RPMI7951 (cell line): ENCODE measurements around the gene EMX1. TPM values are rescaled to one million over a fixed set of nuclear protein-coding genes. Genes with fewer than 3 reads are reported as not detected.
"Not testable (repeated sequence)": the region's sequence is repeated elsewhere in the genome, so short reads cannot be mapped to it uniquely, and the experiment has no call there.

ENCODE experiments used
- DNase-seq: peaks from one replicate; pipeline ENCODE4 v3.0.0-alpha.2; 2012; ENCODE audit warnings: low read depth
- total RNA-seq: library from RNA; depleted of rRNA; stranded (reverse); fragments of >200 nt; shearing (Covaris generic); gene quantifications from 2 replicates; pipeline ENCODE4 v1.2.3, GENCODE V29; 2014

The EMX1 gene
- total RNA-seq, 1 experiment from 2014 or later: not detected

DNA sequence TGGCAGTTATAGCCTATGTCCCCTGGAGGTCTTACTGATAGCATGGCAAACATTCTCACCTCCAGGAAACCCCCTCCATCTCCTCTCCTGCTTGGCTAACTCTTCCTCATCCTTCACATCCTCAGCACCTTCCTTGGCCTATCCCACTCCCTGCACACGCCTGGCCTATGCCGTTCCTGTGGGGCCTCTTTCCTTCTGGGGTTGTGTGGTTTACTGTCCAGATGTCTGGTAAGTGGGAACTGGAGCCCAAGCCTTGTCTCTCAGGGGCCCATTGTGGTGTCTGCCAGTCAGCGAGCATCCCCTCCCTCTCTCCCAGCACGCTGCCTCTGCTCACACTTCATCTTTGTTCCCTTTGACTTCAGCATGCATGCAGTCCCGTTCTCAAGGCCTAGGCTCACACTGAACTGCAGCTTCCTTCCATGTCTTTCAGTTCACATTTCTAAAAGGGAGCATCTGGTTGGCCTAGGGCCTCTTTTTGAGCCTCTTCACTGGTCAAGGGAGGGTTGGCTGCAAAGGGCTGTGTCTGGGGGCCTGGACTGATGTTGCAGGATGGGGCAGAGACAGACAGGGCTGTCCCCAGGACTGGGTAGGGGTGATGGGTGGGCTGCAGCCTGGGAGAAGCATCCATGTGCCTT is 17.0 kb upstream of the EMX1 start:
- DNase-seq: no peak

DNA sequence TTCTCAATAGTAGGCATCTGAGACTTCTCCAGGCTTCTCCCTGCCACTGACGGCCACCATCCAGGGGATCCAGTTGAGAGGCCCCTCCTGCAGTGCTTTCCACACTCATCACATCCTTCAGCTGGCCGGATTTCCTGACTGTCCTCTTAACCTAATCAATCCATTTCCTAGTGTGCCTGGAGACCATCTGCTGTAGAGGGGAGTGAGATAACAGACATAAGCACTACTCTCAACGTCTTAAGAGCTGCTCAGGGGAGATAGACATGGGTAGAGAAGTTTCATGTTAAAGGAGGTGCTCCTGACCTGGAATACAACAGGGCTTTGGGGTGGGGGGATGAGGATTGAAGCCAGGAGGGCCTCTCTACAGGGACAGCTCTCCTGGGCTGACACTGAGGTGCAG is 15.9 kb upstream of the EMX1 start:
- no peak for DNase-seq

DNA sequence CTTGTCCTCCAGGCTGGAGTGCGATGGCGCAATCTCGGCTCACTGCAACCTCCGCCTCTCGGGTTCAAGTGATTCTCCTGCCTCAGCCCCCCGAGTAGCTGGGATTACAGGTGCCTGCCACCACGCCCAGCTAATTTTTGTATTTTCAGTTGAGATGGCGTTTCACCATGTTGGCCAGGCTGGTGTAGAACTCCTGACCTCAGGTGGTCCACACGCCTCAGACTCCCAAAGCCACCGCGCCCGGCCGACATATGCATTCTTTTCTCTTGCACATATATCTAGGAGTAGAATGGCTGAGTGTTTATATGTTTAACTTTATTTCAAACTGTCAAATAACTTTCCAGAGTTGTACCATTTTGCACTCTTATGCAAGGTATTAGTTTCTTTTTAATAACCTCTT is 9.9 kb upstream of the EMX1 start:
- not testable (repeated sequence) for DNase-seq

DNA sequence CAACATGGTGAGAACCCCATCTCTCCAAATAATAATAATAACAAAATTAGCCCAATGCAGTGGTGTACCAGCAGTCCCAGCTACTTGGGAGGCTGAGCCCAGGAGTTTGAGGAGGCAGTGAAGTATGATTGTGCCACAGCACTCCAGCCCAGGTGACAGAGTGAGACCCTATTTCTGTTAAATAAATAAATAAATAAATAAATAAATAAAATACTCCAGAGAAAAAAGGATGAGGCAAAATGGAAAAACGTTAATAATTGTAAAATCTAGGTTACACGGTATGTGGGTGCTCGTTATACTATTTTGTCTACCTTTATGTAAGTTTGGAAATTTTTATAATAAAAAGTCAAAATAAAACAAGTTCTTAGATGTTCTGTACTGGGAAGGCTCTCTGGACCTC is 8.6 kb upstream of the EMX1 start:
- DNase-seq: no peak

DNA sequence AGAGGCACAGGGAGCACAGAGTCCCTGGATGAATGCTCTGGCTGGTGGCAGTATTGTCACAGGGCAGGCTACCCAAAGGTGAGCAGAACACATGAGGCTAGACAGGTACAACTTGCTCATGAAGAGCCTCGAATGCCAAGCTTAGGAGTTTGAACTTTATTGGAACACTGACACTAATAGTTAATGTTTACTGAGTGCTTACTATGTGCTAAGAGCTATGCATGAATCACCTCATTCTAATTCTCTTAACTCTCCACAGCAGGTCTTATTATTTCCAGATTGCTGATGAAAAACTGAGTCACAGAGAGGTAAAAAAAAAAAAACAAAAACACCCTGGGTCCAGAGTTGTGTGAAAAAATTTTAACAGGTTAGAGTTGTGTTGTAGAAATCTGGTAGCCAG is 6.1 kb upstream of the EMX1 start:
- no peak for DNase-seq

DNA sequence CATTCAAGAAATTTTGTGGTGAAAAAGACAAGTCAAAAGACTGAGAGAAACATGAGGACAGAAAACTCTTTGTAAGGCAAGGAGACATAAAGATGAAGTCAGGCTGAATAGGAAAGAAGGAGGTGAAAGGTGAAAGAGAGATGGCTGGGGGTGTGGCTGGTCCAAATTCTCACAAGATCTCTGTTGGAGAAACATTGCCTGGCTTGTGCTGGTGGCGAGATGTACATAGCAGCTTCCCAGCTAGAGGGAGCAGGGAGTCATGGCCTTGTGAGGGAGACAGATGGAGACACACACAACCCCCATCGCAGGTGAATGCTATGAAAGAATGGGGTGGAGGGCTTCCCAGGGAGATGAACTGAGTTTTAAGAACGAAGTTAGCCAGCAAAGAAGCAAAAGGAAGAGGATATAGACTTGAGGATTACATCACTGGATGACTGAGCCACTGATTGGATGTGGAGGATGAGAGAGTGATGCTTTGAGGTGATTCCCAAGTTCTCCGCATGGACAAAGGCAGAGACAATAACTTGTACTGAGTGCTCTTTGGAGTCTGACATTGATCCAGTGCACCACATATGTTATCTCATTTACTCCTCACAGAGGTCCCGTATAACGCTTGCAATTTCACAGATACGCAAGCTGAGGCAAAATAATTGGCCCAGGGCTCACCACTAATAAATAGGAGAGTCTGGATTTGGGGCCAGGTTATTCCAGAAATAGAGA is 3.7 kb upstream of the EMX1 start:
- no peak for DNase-seq

DNA sequence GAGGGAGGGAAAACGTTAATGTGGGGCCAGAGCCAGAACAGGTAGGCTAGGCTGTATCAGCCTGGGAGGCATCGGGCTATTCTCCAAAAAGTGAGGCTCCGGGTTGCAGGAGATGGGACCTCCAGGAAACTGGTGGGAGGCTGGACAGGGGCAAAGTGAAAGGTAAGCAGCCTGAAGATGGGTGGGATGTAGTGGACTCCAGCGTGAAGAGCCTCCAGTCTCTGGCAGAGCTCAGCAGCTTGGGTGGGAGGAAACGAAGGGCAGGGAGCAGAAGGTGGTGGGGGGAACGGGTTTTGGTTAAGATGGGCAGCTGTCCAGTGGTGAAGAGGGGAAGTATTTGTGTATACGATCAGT is 3.1 kb upstream of the EMX1 start:
- no peak for DNase-seq

DNA sequence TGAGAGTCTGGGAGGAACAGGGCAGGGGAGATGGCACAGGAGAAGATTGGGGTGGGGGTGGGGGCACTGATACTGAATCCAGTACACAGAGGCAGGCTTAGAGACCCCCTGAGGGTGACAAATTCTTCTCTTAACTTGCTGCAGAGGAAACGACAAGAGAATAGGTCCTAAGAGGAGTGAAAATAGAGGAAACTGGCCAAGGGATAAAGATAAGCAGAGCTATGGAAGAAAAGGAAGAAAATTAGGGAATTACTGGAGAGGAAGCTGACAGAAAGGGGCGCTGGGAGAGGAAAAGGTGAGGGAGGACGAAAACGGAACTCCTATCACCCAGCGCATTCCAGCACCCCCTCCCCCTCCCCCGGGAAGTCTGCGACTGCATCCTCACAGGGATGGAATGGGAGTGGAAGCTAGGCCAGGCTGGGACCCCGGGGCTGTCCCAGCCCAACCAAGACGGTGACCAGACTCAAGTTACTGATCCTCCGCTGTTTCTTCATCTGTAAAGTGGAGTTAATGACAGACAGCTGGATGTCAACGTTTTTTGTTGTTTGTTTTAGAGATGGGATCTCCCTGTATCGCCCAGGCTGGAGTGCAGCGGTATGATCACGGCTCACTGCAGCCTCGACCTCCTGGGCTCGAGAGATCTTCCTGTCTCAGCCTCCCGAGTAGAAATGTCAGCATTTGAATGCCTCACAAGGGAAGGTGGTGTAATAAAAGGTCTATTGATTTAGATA is 2.6 kb upstream of the EMX1 start:
- DNase-seq: no peak

DNA sequence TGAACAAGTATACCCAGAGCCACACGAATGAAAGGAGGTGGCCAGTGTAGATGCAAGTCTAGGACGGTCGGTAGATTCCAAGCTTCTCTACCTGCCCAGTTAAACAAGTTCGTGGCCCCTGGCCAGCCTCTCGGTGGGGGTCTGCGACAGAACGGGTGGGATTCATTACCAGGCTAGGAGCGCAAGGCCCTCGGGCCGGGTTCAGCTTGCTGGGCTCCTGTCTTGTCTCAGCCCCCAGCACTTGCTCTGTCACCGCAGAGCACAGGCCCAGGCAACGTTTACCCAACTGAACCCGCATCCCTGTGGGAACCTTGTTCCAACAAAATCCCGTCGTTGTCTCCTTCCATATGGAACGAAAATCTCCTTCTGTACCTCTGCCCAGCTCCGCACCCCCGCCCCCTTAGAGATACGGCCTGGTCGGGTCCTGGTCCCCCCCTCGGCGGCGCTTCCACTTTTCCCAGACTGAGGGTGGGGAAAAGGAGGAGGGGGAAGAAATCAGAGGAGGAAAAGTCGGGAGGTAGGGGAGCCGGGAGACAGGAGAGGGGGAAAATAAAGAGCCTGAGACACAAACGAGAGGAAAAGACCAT is 1.9 kb upstream of the EMX1 start:
- no peak for DNase-seq

DNA sequence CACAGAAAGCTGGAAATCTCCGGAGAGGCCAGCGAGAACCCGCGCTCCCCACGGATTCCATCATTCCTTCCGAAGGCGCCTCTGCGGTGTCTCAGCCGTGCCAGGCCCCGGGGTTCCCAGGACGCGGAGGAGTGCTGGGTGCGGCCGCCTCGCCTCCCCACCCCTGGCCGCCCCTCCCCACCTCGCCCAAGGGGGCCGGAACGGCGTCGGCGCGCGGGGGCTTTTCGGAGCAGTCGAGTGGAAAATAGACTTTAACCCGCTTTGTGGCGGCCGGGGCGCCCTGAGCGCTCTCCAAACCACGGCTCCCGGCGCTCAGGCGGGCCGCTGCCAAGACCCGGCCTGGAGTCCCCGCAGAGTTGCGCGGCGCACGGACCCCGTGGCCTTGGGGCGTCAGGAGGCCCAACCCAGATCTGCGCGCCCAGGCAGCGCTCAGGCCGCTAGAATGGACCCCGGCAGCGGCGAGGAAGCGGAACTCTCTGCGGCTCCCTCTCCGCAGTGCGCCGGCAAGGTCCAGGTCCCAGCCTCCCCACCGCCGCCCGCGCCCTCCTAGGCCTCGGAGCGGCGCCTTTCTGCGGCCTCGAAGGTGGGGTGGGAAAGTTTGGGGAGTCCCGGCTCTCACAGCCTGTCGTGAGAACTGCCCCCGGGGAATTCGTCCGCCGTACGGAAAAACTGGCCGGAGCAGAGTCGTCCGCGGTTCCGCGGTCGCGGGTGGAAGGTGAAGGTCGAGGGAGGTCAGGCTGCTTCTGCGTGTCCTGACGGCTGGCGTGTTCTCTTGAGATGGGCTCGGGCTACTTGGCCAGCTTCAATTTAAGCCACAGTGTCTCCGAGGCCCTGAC is 1.2 kb upstream of the EMX1 start:
- no peak for DNase-seq

DNA sequence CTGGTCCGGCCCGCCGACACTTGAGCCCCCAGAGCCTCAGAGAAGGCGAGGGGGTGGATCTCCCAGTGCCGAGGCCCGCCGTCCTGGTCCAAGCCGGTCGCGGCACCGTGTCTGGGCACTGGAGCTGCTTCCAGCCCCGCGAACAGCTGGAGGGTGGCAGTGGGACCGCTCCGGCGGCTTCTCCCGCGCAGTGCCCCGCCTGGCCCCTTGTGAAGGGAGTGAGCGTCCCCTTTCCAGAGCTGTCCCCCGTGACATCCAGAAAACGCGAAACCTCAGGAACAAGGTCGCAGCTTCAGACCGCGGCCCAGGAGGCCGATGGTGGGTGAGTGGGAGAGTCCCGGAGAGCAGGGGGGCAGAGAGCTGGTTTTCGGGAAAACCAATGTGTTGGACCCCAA is 579 bp upstream of the EMX1 start:
- DNase-seq: no peak

DNA sequence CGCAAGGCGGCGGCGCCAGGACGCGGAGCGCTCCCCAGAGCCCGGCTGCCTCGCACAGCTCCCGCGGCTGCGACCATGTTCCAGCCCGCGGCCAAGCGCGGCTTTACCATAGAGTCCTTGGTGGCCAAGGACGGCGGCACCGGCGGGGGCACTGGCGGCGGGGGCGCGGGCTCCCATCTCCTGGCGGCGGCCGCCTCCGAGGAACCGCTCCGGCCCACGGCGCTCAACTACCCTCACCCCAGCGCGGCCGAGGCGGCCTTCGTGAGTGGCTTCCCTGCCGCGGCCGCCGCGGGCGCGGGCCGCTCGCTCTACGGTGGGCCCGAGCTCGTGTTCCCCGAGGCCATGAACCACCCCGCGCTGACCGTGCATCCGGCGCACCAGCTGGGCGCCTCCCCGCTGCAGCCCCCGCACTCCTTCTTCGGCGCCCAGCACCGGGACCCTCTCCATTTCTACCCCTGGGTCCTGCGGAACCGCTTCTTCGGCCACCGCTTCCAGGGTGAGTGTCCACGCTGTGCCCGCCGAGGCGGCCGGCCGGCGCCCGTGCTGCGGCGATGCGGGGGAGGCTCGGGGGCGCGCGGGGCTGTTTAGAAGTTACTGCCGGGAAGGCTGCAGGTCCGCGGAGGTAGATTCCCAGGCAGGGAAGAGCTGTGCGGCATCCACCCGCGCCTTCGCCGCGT is 696 bp downstream of the EMX1 start:
- DNase-seq: no peak

DNA sequence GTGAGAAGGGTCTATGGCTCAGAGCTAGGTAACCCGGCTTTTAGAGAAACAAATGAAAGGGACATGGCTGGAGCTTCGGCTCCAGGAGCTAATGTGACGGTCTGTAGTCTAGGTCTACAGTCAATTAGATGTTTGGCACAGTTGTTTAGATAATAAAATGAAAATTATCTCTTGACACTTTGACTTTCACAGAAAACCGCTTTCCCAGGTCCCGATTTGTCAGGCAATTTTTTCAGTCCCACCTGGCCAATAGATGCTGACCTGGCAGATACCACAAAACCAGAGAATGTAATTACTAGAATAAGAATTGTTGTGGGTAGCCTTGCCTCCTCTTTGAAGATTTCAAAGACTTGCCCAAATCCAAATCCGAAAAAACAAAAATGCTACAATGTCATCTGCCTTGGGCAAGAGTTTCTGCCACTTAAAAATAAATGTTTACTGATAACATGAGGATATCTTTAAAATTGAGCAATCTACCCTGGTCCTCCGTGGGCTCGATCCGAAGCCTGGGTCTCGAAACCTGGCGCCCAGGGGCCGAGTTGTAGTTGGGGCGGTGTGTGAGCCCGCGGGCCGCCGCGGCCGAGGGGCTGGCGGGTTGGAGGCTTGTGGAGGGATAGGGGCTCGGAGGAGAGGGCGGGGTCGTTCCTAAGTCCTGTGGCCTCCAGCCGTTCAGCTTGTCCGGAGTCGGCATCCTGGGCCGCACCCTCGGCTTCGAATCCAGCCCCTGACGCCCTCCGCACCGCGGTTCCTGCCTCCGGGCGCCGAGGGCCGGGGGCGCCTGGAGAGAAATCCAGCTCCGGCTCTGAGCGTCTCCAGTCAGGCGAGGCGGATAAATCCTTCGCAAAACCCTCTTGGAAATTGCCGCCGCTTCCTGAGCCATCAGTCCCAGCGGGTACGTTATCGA is 2.3 kb downstream of the EMX1 start:
- no peak for DNase-seq

DNA sequence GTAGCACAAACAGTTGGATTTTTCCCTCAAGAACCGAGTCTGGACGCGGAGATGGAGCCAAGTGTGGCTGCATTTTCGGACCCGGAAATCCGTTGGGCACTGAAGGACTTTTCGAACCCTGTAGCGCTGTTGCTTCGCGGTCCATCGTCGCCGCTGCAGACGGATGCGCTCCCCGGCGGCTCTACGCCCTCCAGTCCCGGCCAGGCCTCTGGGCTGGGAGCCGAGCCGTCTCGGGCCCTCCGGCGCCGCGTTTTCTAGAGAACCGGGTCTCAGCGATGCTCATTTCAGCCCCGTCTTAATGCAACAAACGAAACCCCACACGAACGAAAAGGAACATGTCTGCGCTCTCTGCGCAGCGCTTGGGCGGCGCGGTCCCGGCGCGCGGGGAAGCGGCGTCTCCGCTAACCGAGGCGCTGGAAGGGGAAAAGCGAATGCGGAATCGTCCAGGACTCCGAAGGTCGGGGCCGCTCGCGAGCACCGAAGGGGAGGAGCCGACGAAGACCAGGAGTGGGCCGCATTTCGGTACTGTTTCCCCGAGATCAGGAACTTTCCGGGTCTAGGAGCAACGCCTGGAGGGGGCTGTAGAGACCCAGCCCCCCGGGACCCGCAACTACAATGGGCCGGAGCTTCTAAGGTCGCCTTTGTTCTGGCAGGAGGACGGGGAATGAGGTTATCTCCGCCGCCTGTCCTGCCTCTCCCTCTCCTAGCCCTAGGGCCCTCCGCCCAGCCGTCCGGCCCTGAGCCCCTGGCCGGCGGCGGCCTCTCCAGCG is 3.2 kb downstream of the EMX1 start:
- no peak for DNase-seq

DNA sequence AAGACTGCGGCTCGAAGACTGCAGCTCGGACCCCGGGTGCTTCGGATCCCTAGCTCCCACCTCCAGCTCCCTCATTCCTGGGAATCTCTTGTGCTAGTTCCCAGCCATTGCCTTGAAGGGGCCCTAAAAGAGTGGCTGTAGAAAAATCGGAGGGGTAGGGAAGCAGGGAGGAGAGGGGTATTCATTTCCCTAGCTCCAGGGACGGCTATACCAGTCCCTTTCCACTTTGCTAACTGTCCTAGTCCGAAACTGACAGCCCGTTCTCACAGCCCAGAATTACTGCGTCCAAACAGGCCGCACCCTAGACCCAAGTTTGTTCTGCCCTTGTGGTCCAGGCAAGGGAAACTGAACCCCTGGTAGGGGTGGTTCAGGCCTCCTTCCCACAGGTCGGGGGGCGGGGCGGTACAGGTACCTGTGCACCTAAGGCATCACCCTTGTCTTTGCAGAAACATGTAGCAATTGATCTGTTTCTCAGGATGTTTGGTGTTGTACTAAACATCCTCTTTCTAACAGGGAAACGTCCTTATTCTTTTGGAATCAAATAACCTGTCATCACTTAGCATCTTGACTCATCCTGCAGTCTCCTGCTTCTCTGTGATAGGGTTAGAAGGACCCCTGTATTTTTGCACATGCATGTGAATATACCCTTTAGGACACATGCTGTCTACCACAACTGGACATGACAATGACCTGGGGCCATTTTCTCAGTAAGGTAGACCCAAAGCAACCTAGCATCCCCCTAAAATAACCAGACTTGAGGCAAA is 4.0 kb downstream of the EMX1 start:
- DNase-seq: no peak

DNA sequence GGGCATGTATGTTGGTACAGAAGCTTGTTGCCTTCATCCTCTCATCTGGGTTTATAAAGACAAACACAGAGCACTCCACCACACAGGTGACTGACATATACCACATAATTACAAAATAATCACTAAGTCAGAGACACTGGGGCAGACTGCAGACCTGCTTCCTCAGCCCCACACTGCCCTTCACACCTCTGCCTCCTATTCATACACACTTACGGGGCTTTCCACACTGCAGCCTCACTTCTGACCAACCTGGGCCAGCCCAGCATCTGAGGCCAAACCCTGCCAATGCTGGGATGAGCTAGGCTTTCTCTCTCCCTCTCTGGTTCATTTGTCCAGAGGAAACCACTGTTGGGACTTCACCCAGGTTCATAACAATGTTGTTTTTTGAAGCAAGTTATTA is 4.5 kb downstream of the EMX1 start:
- DNase-seq: no peak

DNA sequence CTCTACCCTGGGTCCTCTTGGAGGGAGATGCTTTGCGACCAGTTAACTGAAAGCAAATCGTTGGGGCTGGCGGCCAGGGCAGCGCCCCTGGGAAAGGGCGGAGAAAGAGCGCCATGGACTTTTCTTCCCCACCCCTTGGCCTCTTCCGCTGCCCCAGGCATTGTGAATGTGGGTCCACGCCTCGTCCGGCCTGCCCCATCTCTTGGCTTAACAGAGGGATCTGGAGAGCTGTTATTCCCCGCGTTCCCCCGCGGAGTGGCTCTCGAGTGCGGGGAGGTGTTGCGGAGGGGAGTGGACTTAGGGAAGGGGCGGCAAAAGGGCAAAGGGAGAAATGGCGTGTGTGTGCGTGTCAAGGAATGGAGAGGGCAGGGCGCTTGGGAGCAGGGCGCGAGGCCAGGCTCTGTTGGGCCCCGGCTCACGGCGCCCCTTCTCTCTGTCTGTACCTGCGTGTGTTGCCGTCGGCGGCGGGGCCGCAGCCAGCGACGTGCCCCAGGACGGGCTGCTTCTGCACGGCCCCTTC is 6.6 kb downstream of the EMX1 start:
- DNase-seq: no peak
